Panc1 (cell line): ENCODE data around the gene ROPN1L.

Experiments used
- POLR2AphosphoS5 ChIP-seq: IDR thresholded peaks from 2 replicates; pipeline ENCODE4 v1.6.1; 2012; ENCODE audit warnings: mild to moderate bottlenecking, low read depth, low read length, moderate library complexity
- TF ChIP-seq, protein P1 (sequence below): fragments of 450-650 bp; IDR thresholded peaks from 2 replicates; pipeline ENCODE4 v1.5.1; 2017; ENCODE audit warnings: mild to moderate bottlenecking
- TF ChIP-seq, protein P2 (sequence below), 2 experiments: IDR thresholded peaks; 2 replicates each; pipeline ENCODE4 v1.6.1; 2011 to 2012; ENCODE audit warnings: low read depth in 2 of 2, control low read depth in 1 of 2, low read length in 1 of 2, mild to moderate bottlenecking in 1 of 2, moderate library complexity in 1 of 2; ENCODE audit not compliant: insufficient read depth in 1 of 2

DNA sequence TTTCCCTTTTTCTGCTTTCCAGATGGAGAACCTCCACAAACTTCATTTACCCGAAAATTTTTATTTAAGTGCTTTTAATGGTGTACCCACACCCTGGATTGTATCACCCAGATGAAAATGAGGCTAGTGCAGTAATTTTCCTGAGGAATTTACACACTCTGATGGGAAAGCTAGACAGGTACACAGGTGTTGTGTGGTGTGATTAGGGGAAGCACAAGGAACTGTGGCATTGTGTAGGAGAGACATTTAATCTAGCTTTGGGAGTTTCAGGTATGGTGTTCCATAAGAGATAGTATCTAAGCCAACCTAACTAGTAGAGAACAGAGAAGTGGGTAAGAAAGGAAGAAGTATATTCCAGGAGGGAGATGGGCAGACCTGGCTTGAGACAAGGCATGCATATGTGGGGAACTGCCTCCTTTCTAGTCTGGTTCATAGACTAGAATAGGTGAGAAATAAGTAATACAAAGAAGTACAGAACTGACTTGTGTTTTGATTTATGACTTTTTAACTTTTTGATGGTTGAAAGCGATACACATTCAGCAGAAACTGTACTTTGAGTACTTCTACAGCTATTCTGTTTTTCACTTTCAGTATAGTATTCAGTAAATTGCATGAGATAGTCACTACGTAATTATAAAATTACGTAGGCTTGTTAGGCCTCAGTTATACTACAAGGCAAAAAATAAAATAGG lies 22.9 kb upstream of the ROPN1L start:
- TF ChIP-seq, protein P1, sequence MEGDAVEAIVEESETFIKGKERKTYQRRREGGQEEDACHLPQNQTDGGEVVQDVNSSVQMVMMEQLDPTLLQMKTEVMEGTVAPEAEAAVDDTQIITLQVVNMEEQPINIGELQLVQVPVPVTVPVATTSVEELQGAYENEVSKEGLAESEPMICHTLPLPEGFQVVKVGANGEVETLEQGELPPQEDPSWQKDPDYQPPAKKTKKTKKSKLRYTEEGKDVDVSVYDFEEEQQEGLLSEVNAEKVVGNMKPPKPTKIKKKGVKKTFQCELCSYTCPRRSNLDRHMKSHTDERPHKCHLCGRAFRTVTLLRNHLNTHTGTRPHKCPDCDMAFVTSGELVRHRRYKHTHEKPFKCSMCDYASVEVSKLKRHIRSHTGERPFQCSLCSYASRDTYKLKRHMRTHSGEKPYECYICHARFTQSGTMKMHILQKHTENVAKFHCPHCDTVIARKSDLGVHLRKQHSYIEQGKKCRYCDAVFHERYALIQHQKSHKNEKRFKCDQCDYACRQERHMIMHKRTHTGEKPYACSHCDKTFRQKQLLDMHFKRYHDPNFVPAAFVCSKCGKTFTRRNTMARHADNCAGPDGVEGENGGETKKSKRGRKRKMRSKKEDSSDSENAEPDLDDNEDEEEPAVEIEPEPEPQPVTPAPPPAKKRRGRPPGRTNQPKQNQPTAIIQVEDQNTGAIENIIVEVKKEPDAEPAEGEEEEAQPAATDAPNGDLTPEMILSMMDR = no peak
- TF ChIP-seq, protein P2, sequence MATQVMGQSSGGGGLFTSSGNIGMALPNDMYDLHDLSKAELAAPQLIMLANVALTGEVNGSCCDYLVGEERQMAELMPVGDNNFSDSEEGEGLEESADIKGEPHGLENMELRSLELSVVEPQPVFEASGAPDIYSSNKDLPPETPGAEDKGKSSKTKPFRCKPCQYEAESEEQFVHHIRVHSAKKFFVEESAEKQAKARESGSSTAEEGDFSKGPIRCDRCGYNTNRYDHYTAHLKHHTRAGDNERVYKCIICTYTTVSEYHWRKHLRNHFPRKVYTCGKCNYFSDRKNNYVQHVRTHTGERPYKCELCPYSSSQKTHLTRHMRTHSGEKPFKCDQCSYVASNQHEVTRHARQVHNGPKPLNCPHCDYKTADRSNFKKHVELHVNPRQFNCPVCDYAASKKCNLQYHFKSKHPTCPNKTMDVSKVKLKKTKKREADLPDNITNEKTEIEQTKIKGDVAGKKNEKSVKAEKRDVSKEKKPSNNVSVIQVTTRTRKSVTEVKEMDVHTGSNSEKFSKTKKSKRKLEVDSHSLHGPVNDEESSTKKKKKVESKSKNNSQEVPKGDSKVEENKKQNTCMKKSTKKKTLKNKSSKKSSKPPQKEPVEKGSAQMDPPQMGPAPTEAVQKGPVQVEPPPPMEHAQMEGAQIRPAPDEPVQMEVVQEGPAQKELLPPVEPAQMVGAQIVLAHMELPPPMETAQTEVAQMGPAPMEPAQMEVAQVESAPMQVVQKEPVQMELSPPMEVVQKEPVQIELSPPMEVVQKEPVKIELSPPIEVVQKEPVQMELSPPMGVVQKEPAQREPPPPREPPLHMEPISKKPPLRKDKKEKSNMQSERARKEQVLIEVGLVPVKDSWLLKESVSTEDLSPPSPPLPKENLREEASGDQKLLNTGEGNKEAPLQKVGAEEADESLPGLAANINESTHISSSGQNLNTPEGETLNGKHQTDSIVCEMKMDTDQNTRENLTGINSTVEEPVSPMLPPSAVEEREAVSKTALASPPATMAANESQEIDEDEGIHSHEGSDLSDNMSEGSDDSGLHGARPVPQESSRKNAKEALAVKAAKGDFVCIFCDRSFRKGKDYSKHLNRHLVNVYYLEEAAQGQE (IDR thresholded peaks at IDR 0.05; ENCODE audit: insufficient read depth in 1 of 2, low read depth in 2 of 2, low read length in 1 of 2) = no peak
- no peak for TF ChIP-seq POLR2AphosphoS5
